HG02588 (cell line): ENCODE data around the gene TRABD2A.
"Not testable (repeated sequence)": the region's sequence is repeated elsewhere in the genome, so short reads cannot be mapped to it uniquely, and the experiment has no call there.

Experiments used
- ATAC-seq: cut with Tn5 transposase; IDR thresholded peaks from one replicate; pipeline ENCODE4 v1.9.1; 2021; ENCODE audit warnings: mild to moderate bottlenecking, moderate library complexity; ENCODE audit not compliant: unreplicated experiment

TRABD2A gene

DNA sequence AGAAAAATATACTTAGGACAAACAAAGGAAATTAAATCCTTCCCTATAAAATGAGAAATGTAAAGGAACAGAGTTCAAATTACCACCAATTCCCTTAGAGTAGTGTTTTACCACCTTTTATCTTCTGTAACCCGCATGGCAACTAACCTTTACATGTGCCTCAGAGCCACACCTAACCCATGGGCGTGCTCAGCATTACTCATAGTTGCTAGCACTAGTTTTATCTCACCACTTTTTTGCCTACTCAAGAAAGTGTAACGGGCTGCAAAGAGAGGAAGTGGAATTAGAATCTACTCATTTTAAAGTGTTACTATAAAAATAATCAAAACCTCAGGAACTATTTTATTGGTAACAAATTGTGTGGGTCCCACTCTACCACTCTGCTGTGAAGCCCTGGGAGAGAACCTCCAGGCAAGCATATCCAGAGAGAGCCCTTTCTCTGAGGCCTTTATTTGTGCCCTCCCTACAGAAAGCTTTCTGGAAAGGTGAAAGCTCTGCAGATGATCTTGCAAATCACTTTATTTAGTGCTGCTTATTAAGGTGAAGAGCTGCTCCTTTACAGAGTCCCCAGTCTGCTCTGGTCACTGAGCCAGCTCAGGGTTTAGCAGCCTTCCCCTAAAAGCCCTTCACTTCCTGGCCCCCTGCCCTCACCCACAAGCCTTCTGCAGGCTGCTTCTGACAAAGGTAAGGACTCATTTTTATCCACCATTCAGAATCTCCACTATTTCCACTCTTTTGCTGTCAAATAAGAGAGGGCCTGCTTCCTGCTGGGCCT, 98.8 kb downstream of the TRABD2A start:
- ATAC-seq: peak; percentile 69

DNA sequence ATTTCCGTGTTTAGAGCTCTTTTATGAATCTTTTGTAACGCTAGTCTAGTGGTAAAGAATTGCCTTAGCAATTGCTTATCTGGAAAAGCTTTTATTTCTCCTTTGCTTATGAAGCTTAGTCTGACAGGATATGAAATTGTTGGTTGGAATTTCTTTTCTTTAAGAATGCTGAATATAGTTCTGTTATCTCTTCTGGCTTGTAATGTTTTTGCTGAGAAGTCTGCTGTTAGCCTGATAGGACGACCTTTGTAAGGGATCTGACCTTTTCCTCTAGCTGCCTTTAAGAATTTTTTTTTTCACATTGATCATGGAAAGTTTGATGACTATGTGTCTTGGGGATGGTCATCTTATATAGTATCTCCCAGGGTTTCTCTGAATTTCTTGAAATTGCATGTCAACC, 101.1 kb downstream of the TRABD2A start:
- ATAC-seq: no peak

DNA sequence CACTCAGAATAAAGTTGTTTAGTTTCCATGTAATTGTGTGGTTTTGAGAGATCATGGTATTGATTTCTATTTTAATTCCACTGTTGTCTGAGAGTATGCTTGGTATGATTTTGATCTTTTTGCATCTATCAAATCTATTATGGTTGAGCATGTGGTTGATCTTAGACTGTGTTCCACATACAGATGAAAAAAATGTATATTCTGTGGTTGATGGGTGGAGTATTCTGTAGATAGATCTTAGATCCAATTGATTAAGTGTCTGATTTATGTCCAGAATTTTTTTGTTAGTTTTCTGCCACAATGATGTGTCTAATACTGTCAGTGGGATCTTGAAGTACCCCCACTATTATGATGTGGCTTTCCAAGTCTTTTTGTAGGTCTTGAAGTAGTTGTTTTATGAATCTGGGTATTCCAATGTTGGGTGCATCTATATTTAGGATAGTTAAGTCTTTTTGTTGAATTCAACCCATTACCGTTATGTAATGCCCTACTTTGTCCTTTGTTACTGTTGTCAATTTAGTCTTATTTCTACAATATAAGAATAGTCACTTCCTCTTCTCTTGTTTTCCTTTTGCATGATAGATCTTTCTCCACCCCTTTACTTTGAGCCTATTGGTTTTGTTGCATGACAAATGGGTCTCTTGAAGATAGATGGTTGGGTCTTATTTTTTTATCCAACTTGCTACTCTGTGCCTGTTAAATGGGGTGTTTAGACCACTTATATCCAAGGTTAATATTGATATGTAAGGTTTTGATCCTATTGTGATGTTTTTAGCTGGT, 101.8 kb downstream of the TRABD2A start:
- ATAC-seq: no peak

- no peak for ATAC-seq
Measured at GRCh38 chr2:84776011-84776410, 104.9 kb downstream of the TRABD2A start.

GRCh38 chr2:84773562-84773961, 107.3 kb downstream of the TRABD2A start:
- ATAC-seq: not testable (repeated sequence)
